Fibroblast of lung (primary cell): Measurements from ENCODE around the gene NDUFS3. TPM values are rescaled to one million over a fixed set of nuclear protein-coding genes. Genes with fewer than 3 reads are reported as not detected.
"Not testable (repeated sequence)": the region's sequence is repeated elsewhere in the genome, so short reads cannot be mapped to it uniquely, and the experiment has no call there.

ENCODE experiments used
- DNase-seq, 2 donors: peaks; one replicate each; pipeline versions ENCODE4 v3.0.0 to v3.0.0-alpha.2; 2010; ENCODE audit warnings: low read depth in 2 of 2
- H2AFZ ChIP-seq: 2 replicates; pipeline ENCODE4 v1.5.1; 2012; ENCODE audit warnings: low read length, control low read depth, inconsistent platforms
- H3K27ac ChIP-seq: 2 replicates; pipeline ENCODE4 v1.5.1; 2011; ENCODE audit warnings: low read length, control low read depth; ENCODE audit not compliant: insufficient read depth
- H3K27me3 ChIP-seq: 2 replicates; pipeline ENCODE4 v1.5.1; 2011; ENCODE audit warnings: mild to moderate bottlenecking, low read length; ENCODE audit not compliant: control insufficient read depth, insufficient read depth
- H3K36me3 ChIP-seq: 2 replicates; pipeline ENCODE4 v1.5.1; 2011; ENCODE audit warnings: low read length; ENCODE audit not compliant: control insufficient read depth, insufficient read depth
- H3K4me1 ChIP-seq: 2 replicates; pipeline ENCODE4 v1.5.1; 2011; ENCODE audit warnings: low read length; ENCODE audit not compliant: control insufficient read depth, insufficient read depth; ENCODE audit errors: extremely low read depth
- H3K4me2 ChIP-seq: 2 replicates; pipeline ENCODE4 v1.5.1; 2011; ENCODE audit warnings: low read length, control low read depth; ENCODE audit not compliant: insufficient read depth; ENCODE audit errors: extremely low read depth
- H3K4me3 ChIP-seq, 4 experiments: fragments of 200-600 bp in 1 of 4; sonication (generic) in 1 of 4; replicated peaks in 1 of 4; 2 replicates each; pipeline ENCODE4 v1.5.1; 2011 to 2016; ENCODE audit warnings: low read length in 4 of 4, low read depth in 3 of 4, mild to moderate bottlenecking in 3 of 4, control low read depth in 2 of 4, inconsistent platforms in 1 of 4, mixed read lengths in 1 of 4; ENCODE audit not compliant: insufficient read depth in 1 of 4; ENCODE audit errors: control extremely low read depth in 1 of 4
- H3K79me2 ChIP-seq: 2 replicates; pipeline ENCODE4 v1.5.1; 2012; ENCODE audit warnings: mild to moderate bottlenecking, low read length, inconsistent platforms; ENCODE audit not compliant: control insufficient read depth, insufficient read depth
- H3K9ac ChIP-seq: 2 replicates; pipeline ENCODE4 v1.5.1; 2011; ENCODE audit warnings: mild to moderate bottlenecking, low read length, control low read depth; ENCODE audit not compliant: insufficient read depth
- H3K9me3 ChIP-seq: 2 replicates; pipeline ENCODE4 v1.5.1; 2012; ENCODE audit warnings: low read depth, low read length; ENCODE audit not compliant: control insufficient read depth, insufficient read depth
- H4K20me1 ChIP-seq: 2 replicates; pipeline ENCODE4 v1.5.1; 2011; ENCODE audit warnings: low read length; ENCODE audit not compliant: control insufficient read depth, insufficient read depth; ENCODE audit errors: extremely low read depth
- CTCF ChIP-seq, 2 donors: IDR thresholded peaks in 1 of 2; conservative IDR thresholded peaks in 1 of 2; 1 replicate in 1 of 2; 2 replicates in 1 of 2; pipeline ENCODE4 v1.5.1; 2011 to 2012; ENCODE audit warnings: low read length in 2 of 2, control low read depth in 1 of 2, inconsistent platforms in 1 of 2, low read depth in 1 of 2, mild to moderate bottlenecking in 1 of 2
- EZH2 ChIP-seq: IDR thresholded peaks from 2 replicates; pipeline ENCODE4 v1.5.1; 2012; ENCODE audit warnings: low read length, control low read depth, mild to moderate bottlenecking; ENCODE audit errors: missing control alignments
- polyA plus RNA-seq, 2 donors: library from polyadenylated mRNA; depleted of rRNA in 1 of 2; stranded (reverse) in 1 of 2; unstranded in 1 of 2; fragments of >200 nt; gene quantifications; 2 replicates each; pipeline ENCODE4 v1.2.1, GENCODE V29; 2011 to 2012; ENCODE audit warnings: missing spikeins in 1 of 2
- total RNA-seq: library from RNA; depleted of rRNA; stranded (reverse); fragments of >200 nt; gene quantifications from 2 replicates; pipeline ENCODE4 v1.2.1, GENCODE V29; 2014

Gene NDUFS3
- total and polyA plus RNA-seq, 2 donors (not counting 1 experiment from before 2014, with no cell fraction given): 76.5 to 113 TPM

DNA sequence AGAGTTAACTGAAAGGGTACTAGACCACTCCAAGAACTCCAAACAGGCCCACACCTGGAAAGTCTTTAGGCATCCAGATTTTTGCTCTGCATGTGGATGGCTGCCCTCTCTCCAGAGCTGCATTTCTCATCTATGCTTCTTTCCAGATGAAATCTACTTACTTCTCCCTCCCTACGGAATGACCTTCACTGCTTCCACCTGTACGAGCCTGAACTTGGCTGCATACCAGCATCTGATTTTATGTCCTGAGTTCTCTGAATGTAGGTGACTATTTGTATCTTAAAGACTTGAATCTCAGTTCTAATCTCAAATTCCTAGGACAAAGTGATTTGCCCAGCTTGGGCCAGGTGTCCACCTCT lies 39.2 kb upstream of the NDUFS3 start:
- Histone ChIP-seq H3K4me2 (peak overlapping the region; percentile 75), H3K9ac (no peak overlapping the region), H3K9me3 (no peaks in the 10 kb centered on the region), H3K36me3 (no peaks in the 10 kb centered on the region), H2AFZ (no peak overlapping the region), H4K20me1 (peaks cover 7% of the 10 kb centered on the region), H3K27me3 (no peaks in the 10 kb centered on the region), H3K27ac (peak overlapping the region; percentile 38), H3K4me3 (no peak overlapping the region), H3K79me2 (peaks cover 91% of the 10 kb centered on the region), H3K4me1 (peaks cover 11% of the 10 kb centered on the region)
- no peak for DNase-seq
- TF ChIP-seq CTCF (conservative IDR thresholded peaks at IDR 0.05 in 1 of 2, IDR thresholded peaks at IDR 0.05 in 1 of 2; ENCODE audit: low read depth in 1 of 2, low read length in 2 of 2): no peak
- TF ChIP-seq EZH2: no peak

GRCh38 chr11:47541070-47541469 lies 37.8 kb upstream of the NDUFS3 start:
- no peaks in the 10 kb centered on the region for H3K36me3 ChIP-seq
- no peak overlapping the region for H3K4me2 ChIP-seq
- peak overlapping the region; percentile 46 for H3K27ac ChIP-seq
- H3K4me3 ChIP-seq: no peak overlapping the region
- no peaks in the 10 kb centered on the region for H3K9me3 ChIP-seq
- H3K9ac ChIP-seq: no peak overlapping the region
- H4K20me1 ChIP-seq: peaks cover 7% of the 10 kb centered on the region
- H3K27me3 ChIP-seq: no peaks in the 10 kb centered on the region
- H3K4me1 ChIP-seq: peaks cover 10% of the 10 kb centered on the region
- H3K79me2 ChIP-seq: peaks cover 89% of the 10 kb centered on the region
- TF ChIP-seq EZH2: no peak
- H2AFZ ChIP-seq: no peak overlapping the region
- DNase-seq: no peak

DNA sequence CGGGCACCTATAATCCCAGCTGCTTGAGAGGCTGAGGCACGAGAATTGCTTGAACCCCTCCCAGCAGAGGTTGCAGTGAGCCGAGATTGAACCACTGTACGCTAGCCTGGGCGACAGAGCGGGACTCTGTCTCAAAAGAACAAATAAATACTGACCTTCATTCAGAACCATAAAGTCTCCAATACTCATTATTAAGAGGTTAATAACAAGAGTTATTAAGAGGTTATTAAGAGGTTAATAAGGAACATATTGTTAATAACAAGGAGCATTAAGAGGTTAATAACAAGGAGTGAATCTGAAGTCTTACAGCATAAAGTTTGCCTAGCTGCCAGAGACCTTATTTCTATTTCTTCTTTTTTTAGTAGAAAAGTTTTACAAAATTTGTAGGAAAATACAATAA lies 33.6 kb upstream of the NDUFS3 start:
- no peak overlapping the region for H3K9ac ChIP-seq
- DNase-seq: no peak
- H3K4me3 ChIP-seq: no peak overlapping the region
- no peak overlapping the region for H3K4me2 ChIP-seq
- no peaks in the 10 kb centered on the region for H3K9me3 ChIP-seq
- H3K27me3 ChIP-seq: no peaks in the 10 kb centered on the region
- TF ChIP-seq EZH2: no peak
- TF ChIP-seq CTCF (conservative IDR thresholded peaks at IDR 0.05 in 1 of 2, IDR thresholded peaks at IDR 0.05 in 1 of 2; ENCODE audit: low read depth in 1 of 2, low read length in 2 of 2): no peak
- H2AFZ ChIP-seq: no peak overlapping the region
- no peaks in the 10 kb centered on the region for H3K36me3 ChIP-seq
- peaks cover 2% of the 10 kb centered on the region for H3K4me1 ChIP-seq
- H3K79me2 ChIP-seq: peaks cover 92% of the 10 kb centered on the region
- no peak overlapping the region for H3K27ac ChIP-seq
- peaks cover 2% of the 10 kb centered on the region for H4K20me1 ChIP-seq

- H3K9me3 ChIP-seq, H4K20me1 ChIP-seq, H3K4me1 ChIP-seq: not testable (repeated sequence)
Measured at GRCh38 chr11:47546274-47546673, 32.6 kb upstream of the NDUFS3 start.

More at GRCh38 chr11:47546274-47546673, 32.6 kb upstream of the NDUFS3 start:
- H3K36me3 ChIP-seq, H2AFZ ChIP-seq, H3K9ac ChIP-seq, H3K27ac ChIP-seq, H3K4me2 ChIP-seq, H3K27me3 ChIP-seq, H3K4me3 ChIP-seq, DNase-seq: not testable (repeated sequence)
- peaks cover 93% of the 10 kb centered on the region for H3K79me2 ChIP-seq
